CD4-positive, alpha-beta memory T cell (primary cell): Measurements from ENCODE around the gene ZNF524. TPM values are rescaled to one million over a fixed set of nuclear protein-coding genes. Genes with fewer than 3 reads are reported as not detected.
A peak's percentile ranks its signal among the peaks of the same experiment; 100 is the strongest.

Source experiments
- CTCF ChIA-PET: fragments of 350-600 bp; sonication (Branson Sonifier 250); formaldehyde crosslinking; loops from one replicate; lab custom pipeline; 2021; ENCODE audit warnings: inconsistent platforms; ENCODE audit not compliant: partially characterized antibody; lab: Charles Lee
- POLR2A ChIA-PET: fragments of 350-600 bp; sonication (Branson Sonifier 250); formaldehyde crosslinking; loops from one replicate; lab custom pipeline; 2021; ENCODE audit not compliant: partially characterized antibody; lab: Charles Lee
- DNase-seq, 5 donors: peaks; one replicate each; pipeline versions ENCODE4 v3.0.0 to v3.0.0-alpha.2; 2020 to 2022; ENCODE audit warnings: mixed read lengths in 1 of 5
- H3K27ac ChIP-seq: one replicate; pipeline ENCODE4 v1.7.0; 2013; ENCODE audit warnings: low read depth, low read length
- H3K27me3 ChIP-seq: 2 replicates; pipeline ENCODE4 v1.7.0; 2013; ENCODE audit warnings: mild to moderate bottlenecking, low read length, moderate library complexity; ENCODE audit not compliant: insufficient read depth
- H3K36me3 ChIP-seq: 2 replicates; pipeline ENCODE4 v1.7.0; 2013; ENCODE audit warnings: mild to moderate bottlenecking, low read length, moderate library complexity; ENCODE audit not compliant: insufficient read depth
- H3K4me1 ChIP-seq: 2 replicates; pipeline ENCODE4 v1.7.0; 2013; ENCODE audit warnings: mild to moderate bottlenecking, low read length, moderate library complexity; ENCODE audit not compliant: insufficient read depth
- H3K4me3 ChIP-seq, 2 donors: one replicate each; pipeline ENCODE4 v1.7.0; 2013; ENCODE audit warnings: low read length in 2 of 2, mild to moderate bottlenecking in 1 of 2
- H3K9me3 ChIP-seq, 2 donors: one replicate each; pipeline ENCODE4 v1.7.0; 2013; ENCODE audit warnings: low read length in 2 of 2, control low read depth in 1 of 2; ENCODE audit not compliant: control insufficient read depth in 1 of 2
- H3K27ac Mint-ChIP-seq, 7 donors: one replicate each; pipeline ENCODE4 v1.8.0; 2020 to 2021; ENCODE audit warnings: mixed read lengths in 7 of 7, mild to moderate bottlenecking in 6 of 7, inconsistent platforms in 3 of 7, moderate library complexity in 3 of 7
- H3K27me3 Mint-ChIP-seq, 2 donors: one replicate each; pipeline ENCODE4 v1.8.0; 2020 to 2021; ENCODE audit warnings: mixed read lengths in 2 of 2
- H3K36me3 Mint-ChIP-seq, 2 donors: one replicate each; pipeline ENCODE4 v1.8.0; 2020 to 2021; ENCODE audit warnings: mixed read lengths in 2 of 2, inconsistent platforms in 1 of 2, mild to moderate bottlenecking in 1 of 2
- H3K4me1 Mint-ChIP-seq, 4 donors: one replicate each; pipeline ENCODE4 v1.8.0; 2020 to 2021; ENCODE audit warnings: mixed read lengths in 4 of 4, mild to moderate bottlenecking in 1 of 4
- H3K4me3 Mint-ChIP-seq, 8 donors: one replicate each; pipeline ENCODE4 v1.8.0; 2020 to 2021; ENCODE audit warnings: mixed read lengths in 8 of 8, mild to moderate bottlenecking in 7 of 8, moderate library complexity in 6 of 8, inconsistent platforms in 3 of 8
- H3K9me3 Mint-ChIP-seq, 8 donors: one replicate each; pipeline ENCODE4 v1.8.0; 2020 to 2021; ENCODE audit warnings: mixed read lengths in 8 of 8, mild to moderate bottlenecking in 5 of 8, inconsistent platforms in 3 of 8, moderate library complexity in 1 of 8
- intact Hi-C: fragments of 100-400 bp; cut with micrococcal nuclease; formaldehyde crosslinking; loops from one replicate; pipeline ENCODE4 v1.15.1; 2023
- polyA plus RNA-seq, 2 donors: library from polyadenylated mRNA; unstranded; fragments of 300-500 nt; fragmentation: Illumina TruSeq; gene quantifications; one replicate each; pipeline ENCODE4 v1.2.3, GENCODE V29; 2021
- total RNA-seq, 2 experiments: library from RNA; stranded (reverse); gene quantifications; one replicate each; pipeline ENCODE4 v1.2.3, GENCODE V29; 2021

The ZNF524 gene
- total and polyA plus RNA-seq, 4 experiments from 2014 or later = 26.2 to 40.1 (median 32.6) TPM

GRCh38 chr19:55576746-55577145 is 23.3 kb upstream of the ZNF524 start:
- ChIA-PET POLR2A (interaction anchor here (1.0 kb wide), 1 partner anchor 10 kb away, joined by 3 read pairs; no protein-coding TSS in a partner anchor), CTCF (interaction anchor here (1.3 to 1.6 kb wide), 2 partner anchors 29 to 62 kb away, joined by 3 read pairs; partner anchors contain the start of gene ZNF865)
- H3K36me3 Mint-ChIP-seq = peaks cover 12 to 17% of the 10 kb centered on the region in 2 donors
- Histone ChIP-seq H3K36me3 (no peaks in the 10 kb centered on the region), H3K4me3 (no peak overlapping the region), H3K9me3 (no peaks in the 10 kb centered on the region), H3K4me1 (peaks cover 17% of the 10 kb centered on the region), H3K27ac (no peak overlapping the region), H3K27me3 (no peaks in the 10 kb centered on the region)
- H3K27me3 Mint-ChIP-seq = peaks cover 0 to 1% of the 10 kb centered on the region in 2 donors
- intact Hi-C loops = no loop called here
- DNase-seq = no peak
- H3K27ac Mint-ChIP-seq = peak overlapping the region in 4 of 7 donors; percentile 42 to 71 (median 44)
- H3K4me1 Mint-ChIP-seq = peaks cover 13 to 20% (median 15%) of the 10 kb centered on the region in 4 donors
- H3K9me3 Mint-ChIP-seq = peaks cover 0 to 4% (median 0%) of the 10 kb centered on the region in 8 donors
- H3K4me3 Mint-ChIP-seq = peak overlapping the region in 7 of 8 donors; percentile 18 to 70 (median 57)

GRCh38 chr19:55578031-55578760 is 21.9 kb upstream of the ZNF524 start:
- CTCF ChIA-PET = no interaction called here
- Histone ChIP-seq H3K4me3 (no peak overlapping the region), H3K9me3 (no peaks in the 10 kb centered on the region), H3K36me3 (no peaks in the 10 kb centered on the region), H3K27ac (no peak overlapping the region), H3K4me1 (peaks cover 20% of the 10 kb centered on the region), H3K27me3 (no peaks in the 10 kb centered on the region)
- Mint-ChIP-seq H3K27ac (no peak overlapping the region), H3K9me3 (peaks cover 0 to 4% (median 0%) of the 10 kb centered on the region in 8 donors), H3K36me3 (peaks cover 12 to 17% of the 10 kb centered on the region in 2 donors), H3K4me3 (no peak overlapping the region), H3K27me3 (peaks cover 0 to 1% of the 10 kb centered on the region in 2 donors), H3K4me1 (peaks cover 16 to 25% (median 20%) of the 10 kb centered on the region in 4 donors)
- no peak for DNase-seq
- intact Hi-C loops = no loop called here
- POLR2A ChIA-PET = no interaction called here

GRCh38 chr19:55578761-55579747 is 21.0 kb upstream of the ZNF524 start:
- Histone ChIP-seq H3K27ac (no peak overlapping the region), H3K36me3 (no peaks in the 10 kb centered on the region), H3K27me3 (no peaks in the 10 kb centered on the region), H3K4me3 (peak overlapping the region in 1 of 2 donors; percentile 61), H3K4me1 (peaks cover 20% of the 10 kb centered on the region), H3K9me3 (no peaks in the 10 kb centered on the region)
- no peak for DNase-seq
- peak overlapping the region in 7 of 8 donors; percentile 81 to 97 (median 88) for H3K4me3 Mint-ChIP-seq
- ChIA-PET POLR2A (no interaction called here), CTCF (no interaction called here)
- peak overlapping the region; percentile 83 to 95 (median 93) for H3K27ac Mint-ChIP-seq
- intact Hi-C loops = no loop called here
- peaks cover 0 to 4% (median 0%) of the 10 kb centered on the region in 8 donors for H3K9me3 Mint-ChIP-seq
- H3K27me3 Mint-ChIP-seq = peaks cover 0 to 1% of the 10 kb centered on the region in 2 donors
- H3K36me3 Mint-ChIP-seq = peaks cover 12 to 17% of the 10 kb centered on the region in 2 donors
- H3K4me1 Mint-ChIP-seq = peaks cover 16 to 25% (median 20%) of the 10 kb centered on the region in 4 donors

- H3K4me3 ChIP-seq = peak overlapping the region; percentile 17 to 61
- POLR2A ChIA-PET = interaction anchor here (0.6 to 2.6 kb wide), 6 partner anchors 20 to 55 kb away, joined by 4 to 30 read pairs (median 10); partner anchors contain the start of genes FIZ1, ZNF524, ZNF784 and ZNF865
- Mint-ChIP-seq H3K9me3 (peaks cover 0 to 4% (median 0%) of the 10 kb centered on the region in 8 donors), H3K27me3 (peaks cover 0 to 1% of the 10 kb centered on the region in 2 donors), H3K4me3 (peak overlapping the region; percentile 81 to 97 (median 88)), H3K36me3 (peaks cover 12 to 17% of the 10 kb centered on the region in 2 donors), H3K4me1 (peaks cover 18 to 31% (median 20%) of the 10 kb centered on the region in 4 donors), H3K27ac (peak overlapping the region; percentile 83 to 95 (median 93))
- no peaks in the 10 kb centered on the region for H3K27me3 ChIP-seq
- no peaks in the 10 kb centered on the region for H3K36me3 ChIP-seq
- no peaks in the 10 kb centered on the region for H3K9me3 ChIP-seq
- no peak for DNase-seq
- H3K27ac ChIP-seq = peak overlapping the region; percentile 69
- H3K4me1 ChIP-seq = peaks cover 20% of the 10 kb centered on the region
- intact Hi-C loops = loop anchor here (1.0 to 2.0 kb wide), 4 partner anchors 19 to 63 kb away; partner anchors contain the start of gene FIZ1
- CTCF ChIA-PET = interaction anchor here (1.5 to 2.0 kb wide), 2 partner anchors 52 to 53 kb away, joined by 7 read pairs; no protein-coding TSS in a partner anchor
Observed at GRCh38 chr19:55579766-55580621, 20.1 kb upstream of the ZNF524 start.

- Mint-ChIP-seq H3K36me3 (peaks cover 12 to 17% of the 10 kb centered on the region in 2 donors), H3K27ac (peak within 1 kb of the TSS; percentile 86 to 95 (median 93)), H3K9me3 (peaks cover 0 to 4% (median 0%) of the 10 kb centered on the region in 8 donors), H3K4me1 (peaks cover 22 to 38% (median 25%) of the 10 kb centered on the region in 4 donors), H3K27me3 (peaks cover 0 to 1% of the 10 kb centered on the region in 2 donors), H3K4me3 (peak within 1 kb of the TSS; percentile 81 to 97 (median 88))
- DNase-seq = peak; percentile 58 to 78 (median 63)
- peak within 1 kb of the TSS; percentile 61 to 68 for H3K4me3 ChIP-seq
- peaks cover 21% of the 10 kb centered on the region for H3K4me1 ChIP-seq
- peak within 1 kb of the TSS; percentile 69 for H3K27ac ChIP-seq
- no peaks in the 10 kb centered on the region for H3K36me3 ChIP-seq
- no peaks in the 10 kb centered on the region for H3K27me3 ChIP-seq
- CTCF ChIA-PET = interaction anchor here (0.8 to 2.0 kb wide), 3 partner anchors 25 to 52 kb away, joined by 3 to 7 read pairs (median 7); partner anchors contain the start of gene ZNF865
- H3K9me3 ChIP-seq = no peaks in the 10 kb centered on the region
- intact Hi-C loops = loop anchor here (1.0 to 2.0 kb wide), 4 partner anchors 18 to 64 kb away; partner anchors contain the start of gene FIZ1
- POLR2A ChIA-PET = interaction anchor here (0.6 to 2.6 kb wide), 9 partner anchors 15 to 62 kb away, joined by 3 to 30 read pairs (median 5); partner anchors contain the start of genes FIZ1, ZNF524, ZNF581 and ZNF784
Observed at GRCh38 chr19:55580628-55581144, 19.4 kb upstream of the ZNF524 start, which contains the start of gene ZNF579. ZNF579 (minus strand) TSS chr19:55580848; CDS start chr19:55579639, 1,209 bp downstream.
